T-helper 22 cell (primary cell): Measurements from ENCODE around the gene ST6GALNAC6.

Experiments used
- DNase-seq: peaks from one replicate; pipeline ENCODE4 v3.0.0-alpha.2; 2020; ENCODE audit warnings: low read depth

The ST6GALNAC6 gene

GRCh38 chr9:127934248-127934647 lies 34.8 kb upstream of the ST6GALNAC6 start:
- DNase-seq = no peak

DNA sequence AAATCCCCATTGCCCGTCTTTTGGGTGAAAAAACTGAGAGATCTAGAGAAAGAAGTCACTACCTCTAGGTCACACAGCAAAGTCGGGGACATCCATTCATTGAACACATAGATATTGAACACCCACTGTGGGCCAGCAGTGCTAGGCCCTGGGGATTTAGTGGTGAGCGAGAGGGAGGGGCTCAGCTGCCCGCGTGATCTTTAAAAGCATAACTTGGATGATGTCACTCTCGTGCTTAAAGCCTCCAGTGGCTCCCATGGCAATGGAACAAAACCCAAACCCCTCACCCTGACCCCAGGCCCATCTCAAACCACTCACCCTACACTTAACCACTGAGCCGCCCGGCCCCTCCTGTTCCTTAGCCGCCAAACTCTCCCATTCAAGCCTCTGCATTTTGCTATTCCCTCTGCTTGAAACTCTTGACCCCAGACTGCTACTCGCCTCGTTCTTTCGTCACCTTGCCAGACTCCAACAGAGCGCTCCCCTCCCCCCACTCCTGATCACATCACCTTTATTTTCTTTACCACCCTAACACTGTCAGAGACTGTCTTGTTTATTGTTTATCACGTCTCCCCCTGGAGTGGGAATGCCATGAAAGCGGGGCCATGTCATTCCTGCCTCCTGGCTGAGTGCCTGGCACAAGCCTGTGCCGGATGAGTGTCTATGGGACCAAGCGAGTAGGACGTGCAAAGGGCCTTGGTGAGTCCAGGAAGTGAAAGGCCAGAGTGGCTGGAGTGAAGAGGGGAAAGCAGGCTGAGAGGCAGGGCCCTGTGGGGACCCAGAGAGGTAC lies 31.9 kb upstream of the ST6GALNAC6 start:
- no peak for DNase-seq

DNA sequence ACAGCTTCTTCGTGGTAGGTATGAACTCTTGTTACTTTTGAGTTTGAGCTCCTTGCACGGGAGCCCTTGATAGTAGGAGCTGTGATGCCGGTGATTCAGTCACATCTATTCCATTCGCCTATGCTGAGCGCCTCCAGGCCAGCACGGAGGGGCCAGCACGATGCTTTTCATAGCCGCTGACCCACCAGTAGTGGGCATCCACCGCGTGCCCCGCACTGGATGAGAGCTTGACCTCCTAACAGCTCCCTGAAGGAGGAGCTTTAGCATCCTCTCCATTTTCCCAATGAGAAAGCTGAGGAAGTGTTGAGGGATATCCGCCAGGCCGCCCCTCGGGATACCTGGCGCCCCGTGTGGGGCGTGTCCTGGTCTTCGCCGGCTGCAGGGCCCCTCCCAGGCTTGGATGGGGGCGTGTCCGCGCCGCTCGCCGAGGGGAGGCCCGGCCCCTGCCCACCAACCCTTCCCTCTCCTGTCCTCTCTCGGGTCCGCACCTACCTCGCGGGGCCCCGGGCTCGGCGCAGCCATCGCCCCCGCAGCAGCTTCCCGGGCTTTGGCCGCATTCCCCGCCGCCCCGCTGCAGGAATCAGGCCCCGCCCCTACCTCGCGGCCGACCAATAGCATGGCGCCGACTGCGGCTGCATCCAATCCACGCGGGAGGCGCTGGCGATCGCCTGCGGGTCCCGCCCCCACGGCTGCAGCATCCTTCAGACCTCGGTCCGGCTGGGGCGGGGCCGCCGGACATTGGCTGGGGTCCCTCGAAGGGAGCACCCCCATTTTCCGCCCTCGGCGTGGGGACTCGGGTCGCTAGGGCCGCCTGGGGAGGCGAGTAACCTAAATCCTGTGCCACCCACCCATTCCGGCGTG lies 31.1 kb upstream of the ST6GALNAC6 start, which contains the start of gene PIP5KL1:
Gene PIP5KL1, minus strand, starts transcription at position 547 of the 861 bp plus-strand sequence. Its CDS starts 25 bp downstream, at position 522.
- DNase-seq = peak; percentile 65

GRCh38 chr9:127929625-127929979 lies 30.2 kb upstream of the ST6GALNAC6 start:
- no peak for DNase-seq

DNA sequence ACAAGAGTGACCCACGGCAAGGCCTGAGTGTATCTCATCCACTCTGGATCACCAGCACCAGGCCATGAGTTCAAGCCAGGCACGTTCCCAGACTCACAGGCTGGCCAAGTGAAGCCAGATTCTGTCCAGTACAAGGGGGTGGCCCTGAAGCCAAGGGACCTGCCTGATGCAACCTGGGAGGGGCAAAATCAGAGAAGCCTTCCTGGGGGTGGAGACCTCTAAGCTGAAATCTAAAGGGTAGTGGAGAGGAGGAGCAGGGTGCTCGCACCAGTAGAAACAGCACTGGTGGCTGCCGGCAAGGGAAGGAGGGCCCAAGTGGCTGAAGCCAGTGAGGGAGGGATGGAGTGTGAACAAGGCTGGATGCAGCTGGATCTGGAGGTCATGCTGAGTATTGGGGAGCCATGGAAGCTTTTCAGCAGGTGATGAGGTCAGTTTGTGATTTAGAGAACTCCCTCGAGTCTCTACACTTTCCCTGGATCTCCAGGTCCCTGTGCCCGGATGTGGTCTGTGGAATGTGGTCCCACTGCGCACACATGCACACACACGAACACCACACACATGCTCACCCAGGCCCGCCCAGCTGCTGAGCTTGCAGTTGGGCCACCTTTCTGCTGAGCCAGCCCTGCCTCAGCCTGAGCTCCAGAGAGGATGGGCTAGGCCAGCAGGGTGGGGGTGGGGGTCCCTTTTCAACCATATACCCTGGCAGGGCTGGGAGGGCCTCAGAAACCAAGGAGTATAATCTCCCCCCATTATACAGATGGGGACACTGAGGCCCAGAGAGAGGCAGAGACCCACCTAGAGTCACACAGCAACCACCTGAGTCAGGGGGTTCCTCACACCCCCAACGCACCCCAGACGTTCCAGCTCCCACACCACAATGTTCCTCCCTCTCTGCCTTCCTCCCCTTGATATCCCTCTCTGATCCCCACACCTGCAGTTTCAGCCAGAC lies 29.5 kb upstream of the ST6GALNAC6 start:
- no peak for DNase-seq

GRCh38 chr9:127927988-127928675 lies 28.7 kb upstream of the ST6GALNAC6 start:
- no peak for DNase-seq

DNA sequence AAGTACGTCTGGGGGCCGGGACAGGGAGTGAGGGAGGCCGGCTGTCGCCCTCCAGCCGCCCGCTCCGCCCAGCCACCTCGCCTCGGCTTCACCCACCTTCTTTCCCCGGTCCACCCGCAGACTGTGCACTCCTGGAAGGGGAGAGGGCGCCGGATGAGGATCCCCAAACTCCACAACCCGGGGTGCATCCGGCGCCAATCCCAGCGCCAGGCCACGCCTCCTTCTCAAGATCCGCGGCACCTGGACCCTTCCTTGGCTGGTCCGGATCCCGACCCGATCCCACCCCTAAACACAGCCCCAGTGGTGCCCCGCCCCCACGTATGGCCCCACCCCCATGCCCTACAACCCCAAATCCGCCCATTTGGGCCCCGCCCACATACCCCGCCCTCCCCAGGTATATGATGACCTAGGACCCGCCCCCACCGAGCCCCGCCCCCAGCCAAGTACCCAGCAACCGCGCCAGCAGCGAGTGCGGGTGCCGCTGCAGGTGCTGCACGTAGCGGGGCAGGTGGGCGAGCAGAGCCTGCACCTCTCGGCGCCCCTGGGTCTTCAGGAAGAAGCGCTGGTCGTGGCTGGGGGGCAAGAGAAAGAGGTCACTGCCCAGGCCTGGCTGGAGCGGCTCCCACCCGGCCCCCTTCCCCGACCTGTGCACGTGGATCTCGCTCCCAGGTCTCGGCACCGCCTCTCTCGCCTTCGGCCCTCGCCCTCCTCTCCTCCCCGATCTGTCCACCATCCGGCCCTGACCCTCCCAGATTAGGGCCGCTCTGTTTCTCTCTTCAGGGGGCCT lies 28.0 kb upstream of the ST6GALNAC6 start:
- DNase-seq = peak; percentile 80

- no peak for DNase-seq
Measured at GRCh38 chr9:127926906-127927200, 27.4 kb upstream of the ST6GALNAC6 start.

GRCh38 chr9:127925959-127926905 lies 26.8 kb upstream of the ST6GALNAC6 start:
- no peak for DNase-seq

GRCh38 chr9:127924736-127925444 lies 25.5 kb upstream of the ST6GALNAC6 start:
- DNase-seq = no peak

- no peak for DNase-seq
Measured at GRCh38 chr9:127923771-127924170, 24.4 kb upstream of the ST6GALNAC6 start.

- DNase-seq = no peak
Measured at GRCh38 chr9:127923046-127923445, 23.6 kb upstream of the ST6GALNAC6 start.

DNA sequence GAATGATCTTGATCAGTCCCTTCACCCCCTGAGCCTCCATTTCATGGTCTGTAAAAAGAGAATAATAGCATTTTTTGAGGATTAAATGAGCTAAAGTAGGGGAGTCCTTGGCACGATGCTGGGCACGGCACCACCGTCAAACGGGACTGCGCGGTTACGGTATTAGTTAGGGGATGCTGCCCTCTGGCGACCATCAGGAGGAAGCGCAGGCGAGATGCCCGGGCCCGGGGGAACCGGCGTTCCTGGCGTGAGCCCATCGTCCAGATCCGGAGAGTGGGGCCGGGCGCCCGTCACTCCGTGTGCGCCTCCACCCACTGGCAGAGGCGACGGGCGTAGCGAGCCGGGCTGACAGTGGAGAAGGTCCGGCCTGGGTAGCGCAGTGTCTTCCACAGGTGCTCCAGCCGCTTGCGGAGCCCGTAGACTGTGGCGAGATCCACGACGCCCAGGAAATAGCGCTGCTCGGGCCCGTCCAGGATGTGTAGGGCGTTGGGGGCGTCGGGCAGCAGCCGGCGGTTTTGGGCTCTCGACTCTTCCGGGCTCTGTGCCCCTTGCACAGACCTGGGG lies 22.2 kb upstream of the ST6GALNAC6 start:
- peak; percentile 49 for DNase-seq

DNA sequence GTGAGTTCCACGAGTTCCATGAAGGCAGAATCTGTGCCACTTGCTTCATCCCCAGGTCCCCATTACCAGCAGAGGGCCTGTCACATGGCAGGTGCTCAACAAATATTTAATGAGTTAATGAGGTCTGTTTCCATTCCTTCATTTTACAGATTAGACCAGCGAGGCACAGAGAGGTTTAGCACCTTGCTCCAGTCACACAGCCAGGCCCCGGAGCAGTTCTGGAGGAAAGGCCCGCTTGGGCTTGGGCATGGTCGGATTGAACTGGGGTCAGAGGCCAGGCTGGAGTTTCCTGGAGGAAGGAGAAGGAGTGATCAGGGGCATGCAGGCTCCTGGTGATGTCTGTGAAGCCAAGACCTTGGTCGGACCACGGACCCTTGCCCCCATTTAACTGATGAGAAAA lies 21.4 kb upstream of the ST6GALNAC6 start:
- no peak for DNase-seq

- no peak for DNase-seq
Measured at GRCh38 chr9:127919253-127919815, 19.9 kb upstream of the ST6GALNAC6 start.

- DNase-seq = no peak
Measured at GRCh38 chr9:127918183-127919107, 19.0 kb upstream of the ST6GALNAC6 start.

GRCh38 chr9:127917603-127918002 lies 18.2 kb upstream of the ST6GALNAC6 start:
- DNase-seq = no peak
